Ovary (tissue), 3 donors: ENCODE measurements around the gene ADCY9.
"Not testable (repeated sequence)": the region's sequence is repeated elsewhere in the genome, so short reads cannot be mapped to it uniquely, and the experiment has no call there.

Experiments
- EP300 ChIP-seq: sonication (generic); formaldehyde crosslinking; IDR thresholded peaks from one replicate; pipeline ENCODE4 v1.6.1; 2017; ENCODE audit warnings: antibody characterized with exemption
- POLR2A ChIP-seq: fragments of 450-650 bp; IDR thresholded peaks from one replicate; pipeline ENCODE4 v1.6.1; 2017; ENCODE audit warnings: antibody characterized with exemption, mild to moderate bottlenecking, moderate library complexity
- TF ChIP-seq, protein P1 (sequence below), 3 donors: fragments of 450-650 bp in 2 of 3; fragments of 200-600 bp in 1 of 3; IDR thresholded peaks; one replicate each; pipeline versions ENCODE4 v1.5.1 to v1.8.0; 2016 to 2022; ENCODE audit warnings: antibody characterized with exemption in 3 of 3, mild to moderate bottlenecking in 1 of 3
- donor health status: DM: no; HTN: no; CAD: no.

- TF ChIP-seq POLR2A, EP300: not testable (repeated sequence)
- TF ChIP-seq, protein P1, sequence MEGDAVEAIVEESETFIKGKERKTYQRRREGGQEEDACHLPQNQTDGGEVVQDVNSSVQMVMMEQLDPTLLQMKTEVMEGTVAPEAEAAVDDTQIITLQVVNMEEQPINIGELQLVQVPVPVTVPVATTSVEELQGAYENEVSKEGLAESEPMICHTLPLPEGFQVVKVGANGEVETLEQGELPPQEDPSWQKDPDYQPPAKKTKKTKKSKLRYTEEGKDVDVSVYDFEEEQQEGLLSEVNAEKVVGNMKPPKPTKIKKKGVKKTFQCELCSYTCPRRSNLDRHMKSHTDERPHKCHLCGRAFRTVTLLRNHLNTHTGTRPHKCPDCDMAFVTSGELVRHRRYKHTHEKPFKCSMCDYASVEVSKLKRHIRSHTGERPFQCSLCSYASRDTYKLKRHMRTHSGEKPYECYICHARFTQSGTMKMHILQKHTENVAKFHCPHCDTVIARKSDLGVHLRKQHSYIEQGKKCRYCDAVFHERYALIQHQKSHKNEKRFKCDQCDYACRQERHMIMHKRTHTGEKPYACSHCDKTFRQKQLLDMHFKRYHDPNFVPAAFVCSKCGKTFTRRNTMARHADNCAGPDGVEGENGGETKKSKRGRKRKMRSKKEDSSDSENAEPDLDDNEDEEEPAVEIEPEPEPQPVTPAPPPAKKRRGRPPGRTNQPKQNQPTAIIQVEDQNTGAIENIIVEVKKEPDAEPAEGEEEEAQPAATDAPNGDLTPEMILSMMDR (IDR thresholded peaks at IDR 0.05): not testable (repeated sequence)
These were observed 40.3 kb upstream of the ADCY9 start for GRCh38 chr16:4156503-4156902.
